ENCODE data around the gene PSMD9. TPM values are rescaled to one million over a fixed set of nuclear protein-coding genes. Genes with fewer than 3 reads are reported as not detected.

The PSMD9 gene
- 57.7 and 76.1 TPM in 2 replicates for polyA plus RNA-seq (2011; rRNA removed)
- polyA minus RNA-seq (2011; rRNA and poly(A)+ RNA removed), result 36.9 and 44.4 TPM in 2 replicates

GRCh38 chr12:121888478-121889273 lies at the start of gene PSMD9:
PSMD9 (plus strand) TSS chr12:121888790; CDS start chr12:121888857, 67 bp downstream.
- Histone ChIP-seq H3K9me3 (ENCODE audit: control insufficient read depth, insufficient read depth, low read length) (no peaks in the 10 kb centered on the region; the same call in 1 of the 2 replicates), H3K27me3 (ENCODE audit: control insufficient read depth, insufficient read depth, low read length) (no peaks in the 10 kb centered on the region), H3K27ac (ENCODE audit: low read depth, low read length) (peak within 1 kb of the TSS; percentile 98), H3K4me3 (ENCODE audit: low read depth, low read length) (peak within 1 kb of the TSS; percentile 94)
- CTCF ChIA-PET, result interaction anchor here (0.6 to 9.2 kb wide), 18 partner anchors 10 to 191 kb away, joined by 3 to 111 read pairs (median 4); partner anchors contain the start of genes HPD and RHOF
- peak; percentile 94 for DNase-seq (ENCODE audit: low read depth, low spot score)
- POLR2A ChIA-PET, result interaction anchor here (0.5 to 1.8 kb wide), 12 partner anchors 16 to 352 kb away, joined by 3 to 18 read pairs (median 4); partner anchors contain the start of genes HPD and RHOF
- TF ChIP-seq CTCF (IDR thresholded peaks at IDR 0.05; ENCODE audit: low read depth, low read length), result peak; percentile 87

GRCh38 chr12:121839106-121839992 lies 49.2 kb upstream of the PSMD9 start:
- H3K27ac ChIP-seq (ENCODE audit: low read depth, low read length), result no peak overlapping the region
- H3K27me3 ChIP-seq (ENCODE audit: control insufficient read depth, insufficient read depth, low read length), result no peaks in the 10 kb centered on the region
- ChIA-PET POLR2A (interaction anchor here (0.6 kb wide), 2 partner anchors 49 to 184 kb away, joined by 3 read pairs; no protein-coding TSS in a partner anchor), CTCF (interaction anchor here (0.6 to 6.8 kb wide), 9 partner anchors 11 to 122 kb away, joined by 3 to 38 read pairs (median 5); partner anchors contain the start of gene RHOF)
- peak; percentile 57 for TF ChIP-seq CTCF (IDR thresholded peaks at IDR 0.05; ENCODE audit: low read depth, low read length)
- DNase-seq (ENCODE audit: low read depth, low spot score), result peak; percentile 95
- peaks cover 4% of the 10 kb centered on the region; the same call in 1 of the 2 replicates for H3K9me3 ChIP-seq (ENCODE audit: control insufficient read depth, insufficient read depth, low read length)
- peak overlapping the region; percentile 75 for H3K4me3 ChIP-seq (ENCODE audit: low read depth, low read length)

- Histone ChIP-seq H3K27me3 (ENCODE audit: control insufficient read depth, insufficient read depth, low read length) (no peaks in the 10 kb centered on the region), H3K9me3 (ENCODE audit: control insufficient read depth, insufficient read depth, low read length) (peaks cover 4% of the 10 kb centered on the region; the same call in 1 of the 2 replicates), H3K4me3 (ENCODE audit: low read depth, low read length) (peak overlapping the region; percentile 75), H3K27ac (ENCODE audit: low read depth, low read length) (no peak overlapping the region)
- TF ChIP-seq CTCF (IDR thresholded peaks at IDR 0.05; ENCODE audit: low read depth, low read length), result no peak
- ChIA-PET CTCF (interaction anchor here (0.7 to 6.8 kb wide), 4 partner anchors 7 to 48 kb away, joined by 4 to 38 read pairs (median 6); partner anchors contain the start of genes PSMD9 and RHOF), POLR2A (no interaction called here)
- no peak for DNase-seq (ENCODE audit: low read depth, low spot score)
Observed at GRCh38 chr12:121839993-121840761, 48.4 kb upstream of the PSMD9 start.

GRCh38 chr12:121843236-121843982 lies 45.2 kb upstream of the PSMD9 start:
- H3K27me3 ChIP-seq (ENCODE audit: control insufficient read depth, insufficient read depth, low read length), result no peaks in the 10 kb centered on the region

More at GRCh38 chr12:121843236-121843982, 45.2 kb upstream of the PSMD9 start:
- POLR2A ChIA-PET, result interaction anchor here (0.6 to 0.8 kb wide), 2 partner anchors 55 to 504 kb away, joined by 3 to 7 read pairs; no protein-coding TSS in a partner anchor
- no peak overlapping the region for H3K4me3 ChIP-seq (ENCODE audit: low read depth, low read length)
- no peak for TF ChIP-seq CTCF (IDR thresholded peaks at IDR 0.05; ENCODE audit: low read depth, low read length)
- no peak overlapping the region for H3K27ac ChIP-seq (ENCODE audit: low read depth, low read length)
- DNase-seq (ENCODE audit: low read depth, low spot score), result no peak
- H3K9me3 ChIP-seq (ENCODE audit: control insufficient read depth, insufficient read depth, low read length), result peaks cover 4% of the 10 kb centered on the region; the same call in 1 of the 2 replicates
- CTCF ChIA-PET, result interaction anchor here (0.5 to 1.3 kb wide), 3 partner anchors 45 to 144 kb away, joined by 4 to 6 read pairs (median 4); partner anchors contain the start of gene PSMD9
